ENCODE data around the gene AMY1C. TPM values are rescaled to one million over a fixed set of nuclear protein-coding genes. Genes with fewer than 3 reads are reported as not detected.
"Not testable (repeated sequence)": the region's sequence is repeated elsewhere in the genome, so short reads cannot be mapped to it uniquely, and the experiment has no call there.

AMY1C gene
- total RNA-seq, 1 experiment from 2014 or later: not detected

- H3K14ac ChIP-seq (ENCODE audit: insufficient read depth, low read length); H3K4me1 ChIP-seq (ENCODE audit: insufficient read depth, low read length); H2BK120ac ChIP-seq (ENCODE audit: low read depth, low read length, poor library complexity, severe bottlenecking); H2BK5ac ChIP-seq (ENCODE audit: insufficient read length, low read length); H3K9me3 ChIP-seq (ENCODE audit: control insufficient read depth, low read depth, low read length); H3K27ac ChIP-seq (ENCODE audit: insufficient read length, low read depth, low read length); H3K79me1 ChIP-seq (ENCODE audit: insufficient read depth, low read depth, low read length, poor library complexity, severe bottlenecking); H3K9ac ChIP-seq (ENCODE audit: extremely low read depth, insufficient read length, low read length); H2BK12ac ChIP-seq (ENCODE audit: insufficient read length, low read depth, low read length); H3K4me2 ChIP-seq (ENCODE audit: insufficient read depth, insufficient read length, low read length); H4K8ac ChIP-seq (replicated peaks; ENCODE audit: insufficient read length, low read depth, low read length); H3K4me1 Mint-ChIP-seq; H3T11ph ChIP-seq (ENCODE audit: low read length); H3K4me3 Mint-ChIP-seq; H3K27me3 ChIP-seq (ENCODE audit: insufficient read depth, low read length); H2BK20ac ChIP-seq (ENCODE audit: low read depth, low read length, poor library complexity, severe bottlenecking); H3K23ac ChIP-seq (ENCODE audit: insufficient read length, low read depth, low read length); H2BK15ac ChIP-seq (ENCODE audit: low read depth, low read length); H3K56ac ChIP-seq (ENCODE audit: insufficient read length, low read depth, low read length); H2AFZ ChIP-seq (ENCODE audit: low read length); H4K20me1 ChIP-seq (ENCODE audit: control insufficient read depth, insufficient read depth, insufficient read length); H4K91ac ChIP-seq (ENCODE audit: insufficient read length, low read depth, low read length); H3K9me3 Mint-ChIP-seq; H3K4ac ChIP-seq (ENCODE audit: low read depth, low read length); H4K5ac ChIP-seq (ENCODE audit: insufficient read length, low read depth, low read length); H2AK5ac ChIP-seq (ENCODE audit: insufficient read length, low read length); H3K79me2 ChIP-seq (ENCODE audit: insufficient read depth, low read length); H3K36me3 Mint-ChIP-seq (ENCODE audit: insufficient read depth in 1 of 3, low read depth in 3 of 3); H3K23me2 ChIP-seq (ENCODE audit: insufficient read length, low read depth, low read length, poor library complexity, severe bottlenecking); H3K27me3 Mint-ChIP-seq (ENCODE audit: low read depth); DNase-seq; H3K18ac ChIP-seq (ENCODE audit: insufficient read length, low read depth, low read length); H3K27ac Mint-ChIP-seq: not testable (repeated sequence)
- no CpG with 5 or more reads among the region's 2 CpGs for WGBS (ENCODE audit: extremely low coverage, insufficient read length, low lambda C conversion rate)
These were observed 28.2 kb upstream of the AMY1C start for GRCh38 chr1:103721473-103721872.

- H2BK12ac ChIP-seq (ENCODE audit: insufficient read length, low read depth, low read length); H3K27me3 Mint-ChIP-seq (ENCODE audit: low read depth); DNase-seq; H3K4me2 ChIP-seq (ENCODE audit: insufficient read depth, insufficient read length, low read length); H4K20me1 ChIP-seq (ENCODE audit: control insufficient read depth, insufficient read depth, insufficient read length); H3K4ac ChIP-seq (ENCODE audit: low read depth, low read length); H3K79me1 ChIP-seq (ENCODE audit: insufficient read depth, low read depth, low read length, poor library complexity, severe bottlenecking); H2AK5ac ChIP-seq (ENCODE audit: insufficient read length, low read length); H3K27me3 ChIP-seq (ENCODE audit: insufficient read depth, low read length); H3K4me1 Mint-ChIP-seq; H2BK20ac ChIP-seq (ENCODE audit: low read depth, low read length, poor library complexity, severe bottlenecking); H2BK15ac ChIP-seq (ENCODE audit: low read depth, low read length); H3K36me3 Mint-ChIP-seq (ENCODE audit: insufficient read depth in 1 of 3, low read depth in 3 of 3); H3T11ph ChIP-seq (ENCODE audit: low read length); H2AFZ ChIP-seq (ENCODE audit: low read length); H3K23me2 ChIP-seq (ENCODE audit: insufficient read length, low read depth, low read length, poor library complexity, severe bottlenecking); H3K56ac ChIP-seq (ENCODE audit: insufficient read length, low read depth, low read length); H4K8ac ChIP-seq (replicated peaks; ENCODE audit: insufficient read length, low read depth, low read length); H3K4me3 Mint-ChIP-seq; H3K4me1 ChIP-seq (ENCODE audit: insufficient read depth, low read length); H2BK120ac ChIP-seq (ENCODE audit: low read depth, low read length, poor library complexity, severe bottlenecking); H3K9me3 ChIP-seq (ENCODE audit: control insufficient read depth, low read depth, low read length); H3K27ac ChIP-seq (ENCODE audit: insufficient read length, low read depth, low read length); H3K79me2 ChIP-seq (ENCODE audit: insufficient read depth, low read length); H4K91ac ChIP-seq (ENCODE audit: insufficient read length, low read depth, low read length); H3K23ac ChIP-seq (ENCODE audit: insufficient read length, low read depth, low read length); H3K14ac ChIP-seq (ENCODE audit: insufficient read depth, low read length); H3K27ac Mint-ChIP-seq; H3K9ac ChIP-seq (ENCODE audit: extremely low read depth, insufficient read length, low read length); H3K9me3 Mint-ChIP-seq; H3K18ac ChIP-seq (ENCODE audit: insufficient read length, low read depth, low read length); H2BK5ac ChIP-seq (ENCODE audit: insufficient read length, low read length); H4K5ac ChIP-seq (ENCODE audit: insufficient read length, low read depth, low read length): not testable (repeated sequence)
- WGBS (ENCODE audit: extremely low coverage, insufficient read length, low lambda C conversion rate): no CpG with 5 or more reads among the region's 3 CpGs
These were observed 14.4 kb upstream of the AMY1C start for GRCh38 chr1:103735334-103735733.

Measured in H9 (cell line).